Loucy (cell line): ENCODE results near the gene ADGRE2.

Source experiments
- H2AFZ ChIP-seq: fragments of 200-600 bp; sonication (generic); 2 replicates; pipeline ENCODE4 v1.6.0; 2016; ENCODE audit warnings: antibody characterized with exemption, mild to moderate bottlenecking, low read length, moderate library complexity
- H3F3A ChIP-seq: fragments of 200-600 bp; 2 replicates; pipeline ENCODE4 v1.6.0; 2016; ENCODE audit warnings: antibody characterized with exemption, low read depth, mild to moderate bottlenecking
- H3K27me3 ChIP-seq: fragments of 200-600 bp; sonication (generic); 2 replicates; pipeline ENCODE4 v1.6.1; 2014; ENCODE audit warnings: low read length, mild to moderate bottlenecking; ENCODE audit not compliant: insufficient read depth, poor library complexity, severe bottlenecking
- H3K36me3 ChIP-seq: fragments of 200-600 bp; sonication (generic); 2 replicates; pipeline ENCODE4 v1.6.1; 2016; ENCODE audit warnings: low read length; ENCODE audit not compliant: insufficient read depth
- H3K4me1 ChIP-seq: fragments of 200-600 bp; sonication (generic); 2 replicates; pipeline ENCODE4 v1.5.1; 2014; ENCODE audit warnings: low read length, mild to moderate bottlenecking; ENCODE audit not compliant: insufficient read depth, poor library complexity, severe bottlenecking
- H3K4me2 ChIP-seq: fragments of 200-600 bp; sonication (generic); 2 replicates; pipeline ENCODE4 v1.6.0; 2014; ENCODE audit warnings: antibody characterized with exemption, low read length, low read depth, mild to moderate bottlenecking; ENCODE audit not compliant: poor library complexity, severe bottlenecking
- H3K4me3 ChIP-seq: fragments of 200-600 bp; sonication (generic); 2 replicates; pipeline ENCODE4 v1.5.1; 2014; ENCODE audit warnings: low read length, mild to moderate bottlenecking, mixed read lengths; ENCODE audit not compliant: poor library complexity, severe bottlenecking
- H3K79me2 ChIP-seq: fragments of 200-600 bp; sonication (generic); 2 replicates; pipeline ENCODE4 v1.6.1; 2014; ENCODE audit warnings: low read length; ENCODE audit not compliant: insufficient read depth
- H3K9ac ChIP-seq: fragments of 200-600 bp; sonication (generic); 2 replicates; pipeline ENCODE4 v1.6.0; 2014; ENCODE audit warnings: mild to moderate bottlenecking, low read depth, low read length, moderate library complexity; ENCODE audit not compliant: poor library complexity, severe bottlenecking
- H3K9me2 ChIP-seq: fragments of 200-600 bp; sonication (generic); replicated peaks from 2 replicates; pipeline ENCODE4 v1.6.1; 2016; ENCODE audit warnings: low read depth, low read length, mixed read lengths
- H3K9me3 ChIP-seq: fragments of 200-600 bp; sonication (generic); 2 replicates; pipeline ENCODE4 v1.6.1; 2014; ENCODE audit warnings: mild to moderate bottlenecking, antibody characterized with exemption, low read length, low read depth; ENCODE audit not compliant: insufficient read depth
- H4K20me1 ChIP-seq: fragments of 200-600 bp; sonication (generic); 2 replicates; pipeline ENCODE4 v1.6.0; 2014; ENCODE audit warnings: antibody characterized with exemption, low read length, mild to moderate bottlenecking; ENCODE audit not compliant: insufficient read depth, poor library complexity, severe bottlenecking
- EZH2phosphoT487 ChIP-seq: fragments of 200-600 bp; IDR thresholded peaks from 2 replicates; pipeline ENCODE4 v1.6.1; 2018; ENCODE audit warnings: antibody characterized with exemption, mild to moderate bottlenecking, moderate library complexity, borderline replicate concordance
- TF ChIP-seq, protein P1 (sequence below): fragments of 200-600 bp; sonication (generic); conservative IDR thresholded peaks from 2 replicates; pipeline ENCODE4 v1.5.1; 2014; ENCODE audit warnings: mild to moderate bottlenecking, antibody characterized with exemption, low read length

ADGRE2 gene

DNA sequence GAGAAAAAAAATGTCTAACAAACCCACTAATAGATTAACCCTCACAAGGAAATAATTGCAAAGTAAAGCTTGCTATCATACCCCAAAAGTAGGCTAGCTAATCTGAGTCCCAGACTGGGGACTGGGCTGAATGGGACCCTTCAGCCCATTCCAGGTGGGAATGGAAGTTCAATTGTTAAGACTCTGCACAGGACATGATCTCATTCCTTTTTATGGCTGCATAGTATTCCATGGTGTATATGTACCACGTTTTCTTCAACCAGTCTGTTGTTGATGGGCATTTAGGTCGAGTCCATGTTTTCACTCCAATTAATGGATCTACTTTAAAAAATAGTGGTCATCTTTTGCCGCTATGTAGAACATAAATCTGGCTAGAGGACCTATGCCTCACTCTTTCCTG lies 38.7 kb upstream of the ADGRE2 start:
- Histone ChIP-seq H3K9ac (no peak overlapping the region), H3K9me2 (no peaks in the 10 kb centered on the region), H3K4me1 (no peaks in the 10 kb centered on the region), H3K4me2 (no peak overlapping the region), H3K36me3 (no peaks in the 10 kb centered on the region), H3F3A (no peaks in the 10 kb centered on the region), H3K9me3 (no peaks in the 10 kb centered on the region), H4K20me1 (no peaks in the 10 kb centered on the region), H3K27me3 (no peaks in the 10 kb centered on the region), H3K79me2 (no peaks in the 10 kb centered on the region), H2AFZ (no peak overlapping the region), H3K4me3 (no peak overlapping the region)
- TF ChIP-seq EZH2phosphoT487 = no peak
- TF ChIP-seq, protein P1, sequence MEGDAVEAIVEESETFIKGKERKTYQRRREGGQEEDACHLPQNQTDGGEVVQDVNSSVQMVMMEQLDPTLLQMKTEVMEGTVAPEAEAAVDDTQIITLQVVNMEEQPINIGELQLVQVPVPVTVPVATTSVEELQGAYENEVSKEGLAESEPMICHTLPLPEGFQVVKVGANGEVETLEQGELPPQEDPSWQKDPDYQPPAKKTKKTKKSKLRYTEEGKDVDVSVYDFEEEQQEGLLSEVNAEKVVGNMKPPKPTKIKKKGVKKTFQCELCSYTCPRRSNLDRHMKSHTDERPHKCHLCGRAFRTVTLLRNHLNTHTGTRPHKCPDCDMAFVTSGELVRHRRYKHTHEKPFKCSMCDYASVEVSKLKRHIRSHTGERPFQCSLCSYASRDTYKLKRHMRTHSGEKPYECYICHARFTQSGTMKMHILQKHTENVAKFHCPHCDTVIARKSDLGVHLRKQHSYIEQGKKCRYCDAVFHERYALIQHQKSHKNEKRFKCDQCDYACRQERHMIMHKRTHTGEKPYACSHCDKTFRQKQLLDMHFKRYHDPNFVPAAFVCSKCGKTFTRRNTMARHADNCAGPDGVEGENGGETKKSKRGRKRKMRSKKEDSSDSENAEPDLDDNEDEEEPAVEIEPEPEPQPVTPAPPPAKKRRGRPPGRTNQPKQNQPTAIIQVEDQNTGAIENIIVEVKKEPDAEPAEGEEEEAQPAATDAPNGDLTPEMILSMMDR = no peak

- no peaks in the 10 kb centered on the region for H3K79me2 ChIP-seq
- H3K36me3 ChIP-seq = no peaks in the 10 kb centered on the region
- H3K9me2 ChIP-seq = no peaks in the 10 kb centered on the region
- H3K9me3 ChIP-seq = no peaks in the 10 kb centered on the region
- H3K4me2 ChIP-seq = no peak overlapping the region
- H4K20me1 ChIP-seq = no peaks in the 10 kb centered on the region
- H3K4me1 ChIP-seq = no peaks in the 10 kb centered on the region
- H3K27me3 ChIP-seq = no peaks in the 10 kb centered on the region
- no peak overlapping the region for H3K4me3 ChIP-seq
- no peak overlapping the region for H2AFZ ChIP-seq
- H3K9ac ChIP-seq = no peak overlapping the region
- TF ChIP-seq, protein P1 = no peak
- TF ChIP-seq EZH2phosphoT487 = no peak
- H3F3A ChIP-seq = no peaks in the 10 kb centered on the region
Measured at GRCh38 chr19:14814982-14815652, 36.8 kb upstream of the ADGRE2 start.

DNA sequence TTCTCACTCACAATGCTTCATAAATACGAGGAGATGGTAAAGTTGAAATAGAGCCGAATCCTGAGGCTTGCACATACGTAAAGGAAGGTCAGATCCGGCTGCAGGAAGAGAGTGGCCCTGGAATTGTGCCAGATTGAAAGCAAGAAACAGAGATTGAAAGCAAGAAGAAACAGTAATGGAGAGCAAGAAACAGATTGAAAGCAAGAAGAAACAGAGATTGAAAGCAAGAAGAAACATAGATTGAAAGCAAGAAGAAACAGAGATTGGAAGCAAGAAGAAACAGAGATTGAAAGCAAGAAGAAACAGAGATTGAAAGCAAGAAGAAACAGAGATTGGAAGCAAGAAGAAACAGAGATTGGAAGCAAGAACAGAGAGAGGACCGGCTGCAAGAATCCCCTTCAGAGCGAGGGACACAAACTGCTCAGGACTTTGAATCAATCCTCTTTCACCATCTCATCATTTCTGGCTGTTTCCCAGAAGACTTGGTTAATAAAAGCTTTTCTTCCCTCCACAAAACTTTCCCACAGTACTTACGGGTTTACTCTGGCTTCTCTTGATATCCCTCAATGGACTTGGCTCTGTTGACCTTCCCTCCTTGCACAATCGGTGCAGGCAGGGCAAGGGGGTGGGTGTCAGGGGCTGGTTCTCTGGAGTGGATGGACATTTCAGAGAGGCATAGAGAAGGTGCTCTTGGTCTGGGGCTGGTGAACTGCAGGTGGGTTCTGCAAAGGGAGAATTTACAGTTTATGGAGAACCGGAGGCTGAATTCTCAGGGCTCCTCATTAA lies 31.1 kb upstream of the ADGRE2 start:
- Histone ChIP-seq H3K79me2 (no peaks in the 10 kb centered on the region), H3K4me2 (no peak overlapping the region), H4K20me1 (no peaks in the 10 kb centered on the region), H3K4me3 (no peak overlapping the region), H3K9me2 (no peaks in the 10 kb centered on the region), H3K27me3 (no peaks in the 10 kb centered on the region), H3K36me3 (no peaks in the 10 kb centered on the region), H3K9me3 (no peaks in the 10 kb centered on the region), H3F3A (no peaks in the 10 kb centered on the region), H2AFZ (no peak overlapping the region), H3K9ac (no peak overlapping the region), H3K4me1 (no peaks in the 10 kb centered on the region)
- TF ChIP-seq, protein P1 = no peak
- TF ChIP-seq EZH2phosphoT487 = no peak
